Activated naive CD8-positive, alpha-beta T cell treated with anti-CD3 and anti-CD28 coated beads, Interleukin-2, amount 10 ng/mL, durations not matched to agents 7 days and 5 days (primary cell): ENCODE results near the gene NEDD4L. TPM values are rescaled to one million over a fixed set of nuclear protein-coding genes. Genes with fewer than 3 reads are reported as not detected.

Source experiments
- ATAC-seq: fragments of 150-1000 bp; cut with Tn5 transposase; one replicate; pipeline ENCODE4 v1.10.0; 2021; ENCODE audit warnings: low read depth, moderate library complexity
- POLR2A ChIA-PET: fragments of 350-600 bp; sonication (Branson Sonifier 250); formaldehyde crosslinking; loops from one replicate; lab custom pipeline; 2021; ENCODE audit warnings: antibody characterized with exemption; lab: Charles Lee
- DNase-seq: peaks from one replicate; pipeline ENCODE4 v3.0.0; 2021
- H3K27ac Mint-ChIP-seq: one replicate; pipeline ENCODE4 v1.8.0; 2022; ENCODE audit warnings: mild to moderate bottlenecking, mixed read lengths
- H3K27me3 Mint-ChIP-seq: one replicate; pipeline ENCODE4 v1.8.0; 2022; ENCODE audit warnings: mild to moderate bottlenecking, moderate library complexity, mixed read lengths
- H3K36me3 Mint-ChIP-seq: one replicate; pipeline ENCODE4 v1.8.0; 2021; ENCODE audit warnings: mild to moderate bottlenecking, mixed read lengths
- H3K4me1 Mint-ChIP-seq: one replicate; pipeline ENCODE4 v1.8.0; 2021; ENCODE audit warnings: mixed read lengths
- H3K4me3 Mint-ChIP-seq: one replicate; pipeline ENCODE4 v1.8.0; 2022; ENCODE audit warnings: mild to moderate bottlenecking, moderate library complexity, mixed read lengths
- H3K9me3 Mint-ChIP-seq: one replicate; pipeline ENCODE4 v1.8.0; 2021; ENCODE audit warnings: mixed read lengths
- total RNA-seq, 2 experiments: library from RNA; stranded (reverse); gene quantifications; one replicate each; pipeline ENCODE4 v1.2.3, GENCODE V29; 2021

Gene NEDD4L
- total RNA-seq, 2 experiments from 2014 or later = 4.4 to 7.4 TPM

- H3K27ac Mint-ChIP-seq = no peak overlapping the region
- H3K9me3 Mint-ChIP-seq = no peaks in the 10 kb centered on the region
- peaks cover 11% of the 10 kb centered on the region for H3K4me1 Mint-ChIP-seq
- DNase-seq = no peak
- no peak for ATAC-seq
- no peaks in the 10 kb centered on the region for H3K36me3 Mint-ChIP-seq
- no peak overlapping the region for H3K4me3 Mint-ChIP-seq
- POLR2A ChIA-PET = no interaction called here
- H3K27me3 Mint-ChIP-seq = no peaks in the 10 kb centered on the region
These were observed 352.9 kb downstream of the NEDD4L start for GRCh38 chr18:58396966-58397365.

DNA sequence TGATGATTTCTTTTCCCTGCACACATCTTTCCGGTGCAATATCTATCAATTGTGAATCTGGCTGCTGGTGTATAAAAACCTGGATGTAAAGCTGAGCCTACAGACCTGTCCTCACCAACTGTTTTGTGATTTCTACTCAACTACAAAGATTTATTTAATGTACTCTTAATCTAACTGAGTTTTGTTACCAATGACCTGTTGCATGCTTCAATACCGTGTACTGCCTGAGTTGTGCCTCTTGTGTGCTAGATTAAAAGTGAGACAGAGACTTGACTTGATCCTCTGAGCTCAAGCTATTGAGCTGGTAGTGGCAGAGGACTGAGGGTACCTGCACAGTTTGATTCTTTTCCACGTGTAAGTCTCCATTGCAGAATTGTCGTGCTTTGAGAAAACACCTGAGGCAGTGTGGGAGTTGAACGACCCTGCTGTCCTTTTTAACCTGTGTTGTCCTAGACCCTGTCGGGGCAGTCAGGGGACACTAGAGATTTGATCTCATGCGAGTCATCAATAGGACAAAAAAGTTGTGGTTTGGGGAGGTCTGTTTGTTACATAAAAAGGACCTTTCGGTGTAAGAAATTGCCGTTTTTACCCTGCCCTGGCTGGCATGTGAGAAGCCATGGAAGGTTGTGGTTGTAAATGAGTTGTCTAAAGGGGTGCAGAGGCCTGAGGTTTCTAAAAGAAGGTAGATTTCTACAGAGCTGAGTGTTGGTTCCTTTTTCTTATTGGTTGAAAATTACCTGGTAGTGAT is 353.5 kb downstream of the NEDD4L start:
- no peaks in the 10 kb centered on the region for H3K27me3 Mint-ChIP-seq
- no peak for DNase-seq
- no peak overlapping the region for H3K27ac Mint-ChIP-seq
- H3K4me3 Mint-ChIP-seq = no peak overlapping the region
- POLR2A ChIA-PET = no interaction called here
- peaks cover 11% of the 10 kb centered on the region for H3K4me1 Mint-ChIP-seq
- ATAC-seq = no peak
- no peaks in the 10 kb centered on the region for H3K36me3 Mint-ChIP-seq
- H3K9me3 Mint-ChIP-seq = no peaks in the 10 kb centered on the region

DNA sequence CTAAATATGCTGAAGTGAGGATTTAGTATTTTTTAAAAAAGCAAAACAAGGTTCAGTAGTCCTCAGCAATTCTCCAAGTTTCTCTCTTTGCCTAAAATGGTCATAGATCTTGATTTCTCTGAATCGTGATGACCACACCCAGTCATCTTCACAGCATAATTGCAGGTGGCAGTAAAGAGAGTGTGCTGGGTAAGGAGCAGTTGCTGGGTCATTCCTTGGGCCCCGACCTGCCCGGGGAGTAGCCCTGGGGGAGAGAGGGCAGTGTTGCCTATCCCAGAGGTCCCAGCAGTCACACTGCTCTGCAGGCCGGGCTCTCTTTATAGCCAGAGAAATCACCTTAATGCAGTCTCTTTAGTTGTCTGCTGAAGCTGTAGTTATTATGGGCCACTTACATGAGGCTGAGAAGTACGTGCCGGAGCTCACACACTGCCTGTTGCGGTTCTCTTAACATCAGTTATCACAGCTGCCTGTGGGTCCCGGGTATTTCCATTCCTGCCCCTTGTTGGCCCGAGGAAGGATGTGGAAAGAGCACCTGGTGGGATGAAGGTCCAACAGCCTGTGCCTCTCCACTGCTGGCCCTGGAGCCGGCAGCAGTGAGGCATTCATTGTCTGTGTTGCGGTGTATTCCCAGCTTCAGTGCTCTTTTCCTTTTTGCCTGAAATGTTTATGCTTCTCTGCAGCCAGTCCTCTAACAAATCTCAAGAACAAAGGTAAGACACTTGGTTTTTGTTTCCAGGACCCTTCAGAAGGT is 354.8 kb downstream of the NEDD4L start:
- Mint-ChIP-seq H3K4me3 (no peak overlapping the region), H3K9me3 (no peaks in the 10 kb centered on the region), H3K27me3 (no peaks in the 10 kb centered on the region), H3K4me1 (peaks cover 11% of the 10 kb centered on the region), H3K27ac (no peak overlapping the region), H3K36me3 (no peaks in the 10 kb centered on the region)
- no peak for DNase-seq
- POLR2A ChIA-PET = no interaction called here
- no peak for ATAC-seq

- Mint-ChIP-seq H3K9me3 (no peaks in the 10 kb centered on the region), H3K27me3 (no peaks in the 10 kb centered on the region), H3K4me3 (no peak overlapping the region), H3K36me3 (no peaks in the 10 kb centered on the region), H3K4me1 (peaks cover 11% of the 10 kb centered on the region), H3K27ac (no peak overlapping the region)
- POLR2A ChIA-PET = no interaction called here
- ATAC-seq = no peak
- no peak for DNase-seq
These were observed 356.4 kb downstream of the NEDD4L start for GRCh38 chr18:58400331-58400870.

GRCh38 chr18:58401191-58401590 is 357.2 kb downstream of the NEDD4L start:
- POLR2A ChIA-PET = no interaction called here
- ATAC-seq = no peak
- H3K4me3 Mint-ChIP-seq = no peak overlapping the region
- H3K27me3 Mint-ChIP-seq = no peaks in the 10 kb centered on the region
- H3K9me3 Mint-ChIP-seq = no peaks in the 10 kb centered on the region
- H3K4me1 Mint-ChIP-seq = peaks cover 4% of the 10 kb centered on the region
- DNase-seq = no peak
- H3K27ac Mint-ChIP-seq = no peak overlapping the region
- no peaks in the 10 kb centered on the region for H3K36me3 Mint-ChIP-seq

GRCh38 chr18:58402247-58402646 is 358.2 kb downstream of the NEDD4L start:
- Mint-ChIP-seq H3K9me3 (no peaks in the 10 kb centered on the region), H3K4me3 (no peak overlapping the region), H3K4me1 (peaks cover 3% of the 10 kb centered on the region), H3K36me3 (no peaks in the 10 kb centered on the region), H3K27ac (no peak overlapping the region), H3K27me3 (no peaks in the 10 kb centered on the region)
- DNase-seq = no peak
- POLR2A ChIA-PET = no interaction called here
- no peak for ATAC-seq

- Mint-ChIP-seq H3K27ac (no peak overlapping the region), H3K36me3 (no peaks in the 10 kb centered on the region), H3K4me1 (peaks cover 3% of the 10 kb centered on the region), H3K4me3 (no peak overlapping the region), H3K9me3 (no peaks in the 10 kb centered on the region), H3K27me3 (no peaks in the 10 kb centered on the region)
- ATAC-seq (no peak), DNase-seq (no peak)
- POLR2A ChIA-PET = no interaction called here
These were observed 359.1 kb downstream of the NEDD4L start for GRCh38 chr18:58402951-58403702.

GRCh38 chr18:58403799-58404455 is 359.9 kb downstream of the NEDD4L start:
- no peak for ATAC-seq
- no peaks in the 10 kb centered on the region for H3K27me3 Mint-ChIP-seq
- POLR2A ChIA-PET = interaction anchor here (0.6 kb wide), 1 partner anchor 79 kb away, joined by 3 read pairs; no protein-coding TSS in a partner anchor
- H3K36me3 Mint-ChIP-seq = no peaks in the 10 kb centered on the region
- no peak overlapping the region for H3K27ac Mint-ChIP-seq
- no peak overlapping the region for H3K4me3 Mint-ChIP-seq
- DNase-seq = no peak
- H3K4me1 Mint-ChIP-seq = peaks cover 3% of the 10 kb centered on the region
- H3K9me3 Mint-ChIP-seq = no peaks in the 10 kb centered on the region

GRCh38 chr18:58405107-58405898 is 361.3 kb downstream of the NEDD4L start:
- POLR2A ChIA-PET = interaction anchor here (0.6 kb wide), 1 partner anchor 16 kb away, joined by 4 read pairs; no protein-coding TSS in a partner anchor
- H3K27me3 Mint-ChIP-seq = no peaks in the 10 kb centered on the region
- no peaks in the 10 kb centered on the region for H3K36me3 Mint-ChIP-seq
- DNase-seq (no peak), ATAC-seq (no peak)
- H3K27ac Mint-ChIP-seq = no peak overlapping the region
- H3K9me3 Mint-ChIP-seq = no peaks in the 10 kb centered on the region
- H3K4me1 Mint-ChIP-seq = no peaks in the 10 kb centered on the region
- H3K4me3 Mint-ChIP-seq = no peak overlapping the region

DNA sequence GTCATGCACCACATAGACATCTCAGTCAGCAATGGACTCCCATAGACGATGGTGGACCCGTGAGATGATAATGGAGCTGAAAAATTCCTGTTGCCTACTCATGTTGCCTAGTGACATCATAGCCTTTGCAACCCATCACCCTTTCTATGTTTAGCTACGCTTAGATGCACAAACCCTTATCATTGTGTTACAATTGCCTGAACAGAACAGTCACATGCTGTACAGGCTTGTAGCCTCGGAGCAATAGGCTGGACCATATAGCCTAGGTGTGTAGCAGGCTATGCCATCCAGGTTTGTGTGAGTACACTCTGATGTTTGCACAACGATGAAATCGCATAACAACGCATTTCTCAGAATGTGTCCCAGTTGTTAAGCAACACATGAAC is 363.2 kb downstream of the NEDD4L start:
- POLR2A ChIA-PET = no interaction called here
- no peak for ATAC-seq
- Mint-ChIP-seq H3K4me1 (no peaks in the 10 kb centered on the region), H3K27me3 (no peaks in the 10 kb centered on the region), H3K27ac (no peak overlapping the region), H3K4me3 (no peak overlapping the region), H3K9me3 (no peaks in the 10 kb centered on the region), H3K36me3 (no peaks in the 10 kb centered on the region)
- no peak for DNase-seq

- H3K36me3 Mint-ChIP-seq = no peaks in the 10 kb centered on the region
- H3K27me3 Mint-ChIP-seq = peaks cover 2% of the 10 kb centered on the region
These were observed 363.8 kb downstream of the NEDD4L start for GRCh38 chr18:58407649-58408407.

GRCh38 chr18:58408665-58409064 is 364.6 kb downstream of the NEDD4L start:
- Mint-ChIP-seq H3K27me3 (peaks cover 6% of the 10 kb centered on the region), H3K27ac (no peak overlapping the region), H3K4me3 (no peak overlapping the region), H3K36me3 (no peaks in the 10 kb centered on the region), H3K4me1 (no peaks in the 10 kb centered on the region), H3K9me3 (no peaks in the 10 kb centered on the region)
- POLR2A ChIA-PET = no interaction called here
- ATAC-seq = no peak
- no peak for DNase-seq

More at GRCh38 chr18:58407649-58408407, 363.8 kb downstream of the NEDD4L start:
- Mint-ChIP-seq H3K9me3 (no peaks in the 10 kb centered on the region), H3K27ac (no peak overlapping the region), H3K4me3 (no peak overlapping the region), H3K4me1 (no peaks in the 10 kb centered on the region)
- no peak for ATAC-seq
- POLR2A ChIA-PET = no interaction called here
- no peak for DNase-seq
